H1 (cell line): ENCODE measurements around the gene GARIN3. TPM values are rescaled to one million over a fixed set of nuclear protein-coding genes. Genes with fewer than 3 reads are reported as not detected.

Experiments used
- BCL11A ChIP-seq, 2 experiments: IDR thresholded peaks; one replicate each; pipeline ENCODE4 v1.6.1; 2011; ENCODE audit warnings: low read depth in 2 of 2, low read length in 2 of 2, mild to moderate bottlenecking in 2 of 2
- CEBPB ChIP-seq: IDR thresholded peaks from 2 replicates; pipeline ENCODE4 v1.6.1; 2012; ENCODE audit warnings: low read depth, low read length
- CHD1 ChIP-seq: IDR thresholded peaks from 2 replicates; pipeline ENCODE4 v1.6.1; 2012; ENCODE audit warnings: low read depth, low read length, improper control_type of control experiment
- GABPA ChIP-seq: IDR thresholded peaks from 2 replicates; pipeline ENCODE4 v1.6.1; 2011; ENCODE audit warnings: mild to moderate bottlenecking, low read length, moderate library complexity, borderline replicate concordance; ENCODE audit not compliant: insufficient read depth
- HDAC2 ChIP-seq, 2 experiments: fragments of 300-600 bp in 1 of 2; sonication (generic) in 1 of 2; IDR thresholded peaks; 2 replicates each; pipeline ENCODE4 v1.6.1; 2011 to 2012; ENCODE audit warnings: low read depth in 2 of 2, low read length in 2 of 2, mild to moderate bottlenecking in 2 of 2, moderate library complexity in 2 of 2, borderline replicate concordance in 1 of 2, inconsistent platforms in 1 of 2
- NANOG ChIP-seq: IDR thresholded peaks from 2 replicates; pipeline ENCODE4 v1.6.1; 2011; ENCODE audit warnings: low read length, low read depth, mild to moderate bottlenecking, inconsistent platforms; ENCODE audit not compliant: insufficient read depth, poor library complexity, severe bottlenecking
- RAD21 ChIP-seq, 2 experiments: IDR thresholded peaks in 1 of 2; conservative IDR thresholded peaks in 1 of 2; 2 replicates each; pipeline ENCODE4 v1.6.1; 2011; ENCODE audit warnings: low read depth in 2 of 2, low read length in 2 of 2, improper control_type of control experiment in 1 of 2, inconsistent platforms in 1 of 2, mild to moderate bottlenecking in 1 of 2, moderate library complexity in 1 of 2
- TEAD4 ChIP-seq: IDR thresholded peaks from 2 replicates; pipeline ENCODE4 v1.6.1; 2012; ENCODE audit warnings: low read depth, low read length, inconsistent platforms, mixed read lengths
- polyA plus RNA-seq, 7 experiments: library from polyadenylated mRNA; depleted of rRNA in 3 of 7; stranded (reverse) in 5 of 7; unstranded in 2 of 7; fragments of >200 nt in 5 of 7; fragments of 200-250 nt in 2 of 7; gene quantifications; 1 replicate in 5 of 7; 2 replicates in 1 of 7; 4 replicates in 1 of 7; pipeline versions ENCODE4 v1.2.1 to v1.2.3, GENCODE V29; 2011 to 2013; ENCODE audit warnings: missing spikeins in 2 of 7, mixed read lengths in 2 of 7
- total RNA-seq: library from RNA; stranded (reverse); fragmentation: NEBNext Ultra II Directional; extraction: Animal tissue kit (Norgen Biotek cat#: 25700); gene quantifications from 2 replicates; pipeline ENCODE4 v1.2.1, GENCODE V29; 2021
- TF ChIP-seq, protein P1 (sequence below): fragments of 300-600 bp; sonication (generic); IDR thresholded peaks from 2 replicates; pipeline ENCODE4 v1.7.1; 2012; ENCODE audit warnings: low read length, moderate library complexity, mild to moderate bottlenecking, inconsistent platforms; ENCODE audit not compliant: insufficient replicate concordance

Gene GARIN3
- total and polyA plus RNA-seq, 2 of the 8 experiments (the other 6 are each of a cell fraction or from before 2014, with no cell fraction given): not detected

GRCh38 chr5:157130925-157131324, 35.1 kb downstream of the GARIN3 start (continued):
- TF ChIP-seq, protein P1, sequence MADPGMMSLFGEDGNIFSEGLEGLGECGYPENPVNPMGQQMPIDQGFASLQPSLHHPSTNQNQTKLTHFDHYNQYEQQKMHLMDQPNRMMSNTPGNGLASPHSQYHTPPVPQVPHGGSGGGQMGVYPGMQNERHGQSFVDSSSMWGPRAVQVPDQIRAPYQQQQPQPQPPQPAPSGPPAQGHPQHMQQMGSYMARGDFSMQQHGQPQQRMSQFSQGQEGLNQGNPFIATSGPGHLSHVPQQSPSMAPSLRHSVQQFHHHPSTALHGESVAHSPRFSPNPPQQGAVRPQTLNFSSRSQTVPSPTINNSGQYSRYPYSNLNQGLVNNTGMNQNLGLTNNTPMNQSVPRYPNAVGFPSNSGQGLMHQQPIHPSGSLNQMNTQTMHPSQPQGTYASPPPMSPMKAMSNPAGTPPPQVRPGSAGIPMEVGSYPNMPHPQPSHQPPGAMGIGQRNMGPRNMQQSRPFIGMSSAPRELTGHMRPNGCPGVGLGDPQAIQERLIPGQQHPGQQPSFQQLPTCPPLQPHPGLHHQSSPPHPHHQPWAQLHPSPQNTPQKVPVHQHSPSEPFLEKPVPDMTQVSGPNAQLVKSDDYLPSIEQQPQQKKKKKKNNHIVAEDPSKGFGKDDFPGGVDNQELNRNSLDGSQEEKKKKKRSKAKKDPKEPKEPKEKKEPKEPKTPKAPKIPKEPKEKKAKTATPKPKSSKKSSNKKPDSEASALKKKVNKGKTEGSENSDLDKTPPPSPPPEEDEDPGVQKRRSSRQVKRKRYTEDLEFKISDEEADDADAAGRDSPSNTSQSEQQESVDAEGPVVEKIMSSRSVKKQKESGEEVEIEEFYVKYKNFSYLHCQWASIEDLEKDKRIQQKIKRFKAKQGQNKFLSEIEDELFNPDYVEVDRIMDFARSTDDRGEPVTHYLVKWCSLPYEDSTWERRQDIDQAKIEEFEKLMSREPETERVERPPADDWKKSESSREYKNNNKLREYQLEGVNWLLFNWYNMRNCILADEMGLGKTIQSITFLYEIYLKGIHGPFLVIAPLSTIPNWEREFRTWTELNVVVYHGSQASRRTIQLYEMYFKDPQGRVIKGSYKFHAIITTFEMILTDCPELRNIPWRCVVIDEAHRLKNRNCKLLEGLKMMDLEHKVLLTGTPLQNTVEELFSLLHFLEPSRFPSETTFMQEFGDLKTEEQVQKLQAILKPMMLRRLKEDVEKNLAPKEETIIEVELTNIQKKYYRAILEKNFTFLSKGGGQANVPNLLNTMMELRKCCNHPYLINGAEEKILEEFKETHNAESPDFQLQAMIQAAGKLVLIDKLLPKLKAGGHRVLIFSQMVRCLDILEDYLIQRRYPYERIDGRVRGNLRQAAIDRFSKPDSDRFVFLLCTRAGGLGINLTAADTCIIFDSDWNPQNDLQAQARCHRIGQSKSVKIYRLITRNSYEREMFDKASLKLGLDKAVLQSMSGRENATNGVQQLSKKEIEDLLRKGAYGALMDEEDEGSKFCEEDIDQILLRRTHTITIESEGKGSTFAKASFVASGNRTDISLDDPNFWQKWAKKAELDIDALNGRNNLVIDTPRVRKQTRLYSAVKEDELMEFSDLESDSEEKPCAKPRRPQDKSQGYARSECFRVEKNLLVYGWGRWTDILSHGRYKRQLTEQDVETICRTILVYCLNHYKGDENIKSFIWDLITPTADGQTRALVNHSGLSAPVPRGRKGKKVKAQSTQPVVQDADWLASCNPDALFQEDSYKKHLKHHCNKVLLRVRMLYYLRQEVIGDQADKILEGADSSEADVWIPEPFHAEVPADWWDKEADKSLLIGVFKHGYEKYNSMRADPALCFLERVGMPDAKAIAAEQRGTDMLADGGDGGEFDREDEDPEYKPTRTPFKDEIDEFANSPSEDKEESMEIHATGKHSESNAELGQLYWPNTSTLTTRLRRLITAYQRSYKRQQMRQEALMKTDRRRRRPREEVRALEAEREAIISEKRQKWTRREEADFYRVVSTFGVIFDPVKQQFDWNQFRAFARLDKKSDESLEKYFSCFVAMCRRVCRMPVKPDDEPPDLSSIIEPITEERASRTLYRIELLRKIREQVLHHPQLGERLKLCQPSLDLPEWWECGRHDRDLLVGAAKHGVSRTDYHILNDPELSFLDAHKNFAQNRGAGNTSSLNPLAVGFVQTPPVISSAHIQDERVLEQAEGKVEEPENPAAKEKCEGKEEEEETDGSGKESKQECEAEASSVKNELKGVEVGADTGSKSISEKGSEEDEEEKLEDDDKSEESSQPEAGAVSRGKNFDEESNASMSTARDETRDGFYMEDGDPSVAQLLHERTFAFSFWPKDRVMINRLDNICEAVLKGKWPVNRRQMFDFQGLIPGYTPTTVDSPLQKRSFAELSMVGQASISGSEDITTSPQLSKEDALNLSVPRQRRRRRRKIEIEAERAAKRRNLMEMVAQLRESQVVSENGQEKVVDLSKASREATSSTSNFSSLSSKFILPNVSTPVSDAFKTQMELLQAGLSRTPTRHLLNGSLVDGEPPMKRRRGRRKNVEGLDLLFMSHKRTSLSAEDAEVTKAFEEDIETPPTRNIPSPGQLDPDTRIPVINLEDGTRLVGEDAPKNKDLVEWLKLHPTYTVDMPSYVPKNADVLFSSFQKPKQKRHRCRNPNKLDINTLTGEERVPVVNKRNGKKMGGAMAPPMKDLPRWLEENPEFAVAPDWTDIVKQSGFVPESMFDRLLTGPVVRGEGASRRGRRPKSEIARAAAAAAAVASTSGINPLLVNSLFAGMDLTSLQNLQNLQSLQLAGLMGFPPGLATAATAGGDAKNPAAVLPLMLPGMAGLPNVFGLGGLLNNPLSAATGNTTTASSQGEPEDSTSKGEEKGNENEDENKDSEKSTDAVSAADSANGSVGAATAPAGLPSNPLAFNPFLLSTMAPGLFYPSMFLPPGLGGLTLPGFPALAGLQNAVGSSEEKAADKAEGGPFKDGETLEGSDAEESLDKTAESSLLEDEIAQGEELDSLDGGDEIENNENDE: no peak
- TF ChIP-seq BCL11A (IDR thresholded peaks at IDR 0.05; ENCODE audit: low read depth in 2 of 2, low read length in 2 of 2): no peak
- no peak for TF ChIP-seq RAD21 (IDR thresholded peaks at IDR 0.05 in 1 of 2, conservative IDR thresholded peaks at IDR 0.05 in 1 of 2; ENCODE audit: low read depth in 2 of 2, low read length in 2 of 2)
- no peak for TF ChIP-seq NANOG
- TF ChIP-seq CHD1: no peak
- TF ChIP-seq CEBPB: no peak
- no peak for TF ChIP-seq GABPA
- TF ChIP-seq TEAD4: no peak
- no peak for TF ChIP-seq HDAC2 (IDR thresholded peaks at IDR 0.05; ENCODE audit: borderline replicate concordance in 1 of 2, low read depth in 2 of 2, low read length in 2 of 2)
